ENCODE measurements around the gene INSYN1.
"Not testable (repeated sequence)": the region's sequence is repeated elsewhere in the genome, so short reads cannot be mapped to it uniquely, and the experiment has no call there.

Gene INSYN1

DNA sequence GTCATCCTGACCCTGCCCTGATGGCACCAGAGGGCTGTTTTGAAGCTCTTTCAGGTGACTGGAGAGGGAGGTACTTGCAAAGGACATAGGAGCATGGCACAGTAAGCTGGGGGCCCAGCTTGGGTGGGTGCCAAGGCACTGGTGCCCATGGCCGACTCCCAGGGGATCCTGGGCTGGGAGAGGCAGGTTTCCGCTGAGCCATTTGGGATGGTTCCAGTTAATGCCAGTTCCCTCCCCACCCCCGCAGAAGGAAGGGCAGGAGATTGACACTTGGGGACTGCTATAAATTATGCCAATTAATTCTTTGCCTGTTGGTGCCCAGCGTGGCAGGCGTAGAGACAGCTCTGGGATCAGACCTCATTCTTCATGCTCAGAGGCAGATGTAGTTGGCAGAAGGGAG, 42.8 kb downstream of the INSYN1 start:
- FAIRE-seq, result no peak

DNA sequence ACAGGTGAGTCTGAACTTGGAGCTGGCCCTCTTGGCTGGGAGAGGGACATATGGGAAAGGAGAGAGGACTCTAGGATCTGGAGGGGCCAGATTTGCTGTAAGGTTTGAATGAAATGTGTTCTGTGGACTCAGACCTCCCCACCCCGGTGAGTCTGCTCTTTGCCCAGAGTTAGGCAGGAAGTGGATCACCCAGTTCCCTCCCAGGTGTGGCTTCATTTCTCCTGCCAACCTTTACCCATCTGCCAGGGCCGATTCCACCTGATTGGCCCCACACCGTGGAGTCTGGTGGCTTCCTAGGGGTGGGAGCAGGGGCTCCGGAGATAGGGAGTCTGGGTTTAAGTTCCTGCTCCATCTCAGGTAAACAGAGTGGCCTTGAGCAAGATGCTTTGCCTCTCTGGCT, 43.5 kb downstream of the INSYN1 start:
- FAIRE-seq, result no peak

DNA sequence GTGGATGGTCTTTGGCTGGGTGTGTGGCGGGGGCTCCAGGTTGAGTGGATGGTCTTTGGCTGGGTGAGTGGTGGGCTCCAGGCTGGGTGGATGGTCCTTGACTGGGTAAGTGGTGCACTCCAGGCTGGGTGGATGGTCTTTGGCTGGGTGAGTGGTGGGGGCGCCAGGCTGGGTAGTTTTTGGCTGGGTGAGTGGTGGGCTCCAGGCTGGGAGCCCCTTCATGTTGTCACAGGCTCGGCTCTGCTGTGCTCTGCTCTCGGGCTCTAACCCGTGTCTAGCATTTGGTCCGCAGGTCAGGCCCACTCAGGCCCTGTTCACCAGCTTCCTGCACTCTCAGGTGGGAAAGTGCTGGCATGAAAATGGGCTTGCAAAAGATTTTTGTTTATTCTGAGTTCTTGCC, 43.9 kb downstream of the INSYN1 start:
- no peak for FAIRE-seq

DNA sequence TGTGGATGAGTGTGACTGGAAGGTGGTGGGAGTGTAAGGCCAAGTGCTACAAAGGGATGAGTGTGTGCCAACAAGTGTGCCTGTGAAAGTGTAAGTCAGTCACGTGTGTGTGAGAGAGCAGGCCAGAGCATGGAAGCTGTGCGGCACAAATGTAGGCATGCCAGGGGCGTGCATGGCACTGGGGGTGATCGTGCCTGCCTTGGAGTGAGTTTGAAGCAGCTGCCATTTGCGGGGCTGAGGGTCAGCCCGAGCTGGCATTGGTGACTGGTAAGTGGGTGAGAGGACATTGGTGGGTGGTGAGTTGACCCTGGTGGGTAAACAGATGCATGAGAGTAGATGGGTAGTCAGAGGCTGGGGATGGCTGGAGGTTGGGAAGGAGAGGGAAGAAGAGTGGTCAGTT, 44.5 kb downstream of the INSYN1 start:
- FAIRE-seq, result no peak

DNA sequence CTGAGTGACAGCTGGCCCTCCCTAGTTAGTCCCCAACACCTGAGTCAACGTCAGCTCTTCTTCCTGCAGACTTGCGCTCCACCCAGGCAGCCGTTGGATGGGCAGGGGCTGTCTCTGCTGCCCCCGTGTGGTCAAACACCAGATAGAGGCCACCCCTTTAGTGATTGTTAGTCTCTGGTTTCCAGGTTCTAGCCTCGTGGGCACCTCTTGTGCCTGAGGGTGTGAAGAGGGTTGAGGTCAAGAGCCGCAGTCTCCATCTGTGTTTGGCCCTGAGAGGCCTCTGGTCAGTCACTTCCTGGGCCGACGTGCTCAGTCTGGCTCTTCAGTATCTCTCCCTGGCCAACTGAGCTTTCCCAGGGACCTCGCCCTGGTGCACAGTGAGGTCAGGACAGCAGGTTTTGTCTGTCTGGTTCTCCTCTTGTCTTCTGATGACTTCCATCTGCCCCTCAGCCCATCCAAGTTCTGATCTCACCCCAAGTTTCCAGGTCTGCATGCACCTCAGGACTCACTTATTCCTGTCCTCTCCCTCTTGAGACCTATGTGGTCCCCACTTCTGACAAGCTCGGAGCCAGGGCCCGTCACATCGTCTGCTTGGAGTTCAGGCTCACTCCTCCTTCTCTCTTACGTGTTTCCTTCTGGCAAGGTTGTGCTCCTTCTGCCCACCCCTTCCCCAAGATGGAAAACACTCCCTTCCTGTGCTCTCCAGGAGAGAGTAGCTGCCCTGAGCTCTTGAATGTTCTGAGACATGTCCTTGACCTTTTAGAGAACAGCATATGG, 48.1 kb downstream of the INSYN1 start:
- no peak for FAIRE-seq

DNA sequence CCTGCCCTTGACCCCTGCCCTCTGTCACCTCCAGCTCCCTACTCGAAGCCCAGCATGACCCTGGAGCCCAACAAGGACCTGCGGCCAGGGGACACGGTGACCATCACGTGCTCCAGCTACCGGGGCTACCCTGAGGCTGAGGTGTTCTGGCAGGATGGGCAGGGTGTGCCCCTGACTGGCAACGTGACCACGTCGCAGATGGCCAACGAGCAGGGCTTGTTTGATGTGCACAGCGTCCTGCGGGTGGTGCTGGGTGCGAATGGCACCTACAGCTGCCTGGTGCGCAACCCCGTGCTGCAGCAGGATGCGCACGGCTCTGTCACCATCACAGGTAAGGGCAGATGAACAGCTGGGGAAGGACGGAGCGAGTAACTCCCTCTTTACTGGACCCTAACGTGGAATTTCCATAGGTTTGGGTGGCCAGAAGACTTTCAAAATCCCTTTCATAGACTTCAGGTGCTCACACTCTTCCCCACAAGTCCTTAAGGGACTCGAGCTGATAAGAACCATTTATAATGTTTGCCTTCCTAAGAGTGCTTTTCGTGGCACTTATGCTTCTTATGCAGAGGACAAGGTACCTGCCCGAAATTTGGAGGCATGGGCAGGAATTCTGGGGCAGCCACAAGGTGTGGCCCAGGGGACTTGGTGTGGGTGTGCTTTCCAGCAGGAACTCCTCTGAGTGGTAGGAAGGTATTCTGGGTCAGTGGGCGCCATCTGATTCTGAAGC, 48.8 kb downstream of the INSYN1 start:
- FAIRE-seq, result not testable (repeated sequence)

DNA sequence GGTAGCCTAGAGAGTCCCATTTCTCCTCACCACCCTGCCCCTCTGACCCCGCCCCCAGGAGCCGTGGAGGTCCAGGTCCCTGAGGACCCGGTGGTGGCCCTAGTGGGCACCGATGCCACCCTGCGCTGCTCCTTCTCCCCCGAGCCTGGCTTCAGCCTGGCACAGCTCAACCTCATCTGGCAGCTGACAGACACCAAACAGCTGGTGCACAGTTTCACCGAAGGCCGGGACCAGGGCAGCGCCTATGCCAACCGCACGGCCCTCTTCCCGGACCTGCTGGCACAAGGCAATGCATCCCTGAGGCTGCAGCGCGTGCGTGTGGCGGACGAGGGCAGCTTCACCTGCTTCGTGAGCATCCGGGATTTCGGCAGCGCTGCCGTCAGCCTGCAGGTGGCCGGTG, 49.5 kb downstream of the INSYN1 start:
- FAIRE-seq, result not testable (repeated sequence)

DNA sequence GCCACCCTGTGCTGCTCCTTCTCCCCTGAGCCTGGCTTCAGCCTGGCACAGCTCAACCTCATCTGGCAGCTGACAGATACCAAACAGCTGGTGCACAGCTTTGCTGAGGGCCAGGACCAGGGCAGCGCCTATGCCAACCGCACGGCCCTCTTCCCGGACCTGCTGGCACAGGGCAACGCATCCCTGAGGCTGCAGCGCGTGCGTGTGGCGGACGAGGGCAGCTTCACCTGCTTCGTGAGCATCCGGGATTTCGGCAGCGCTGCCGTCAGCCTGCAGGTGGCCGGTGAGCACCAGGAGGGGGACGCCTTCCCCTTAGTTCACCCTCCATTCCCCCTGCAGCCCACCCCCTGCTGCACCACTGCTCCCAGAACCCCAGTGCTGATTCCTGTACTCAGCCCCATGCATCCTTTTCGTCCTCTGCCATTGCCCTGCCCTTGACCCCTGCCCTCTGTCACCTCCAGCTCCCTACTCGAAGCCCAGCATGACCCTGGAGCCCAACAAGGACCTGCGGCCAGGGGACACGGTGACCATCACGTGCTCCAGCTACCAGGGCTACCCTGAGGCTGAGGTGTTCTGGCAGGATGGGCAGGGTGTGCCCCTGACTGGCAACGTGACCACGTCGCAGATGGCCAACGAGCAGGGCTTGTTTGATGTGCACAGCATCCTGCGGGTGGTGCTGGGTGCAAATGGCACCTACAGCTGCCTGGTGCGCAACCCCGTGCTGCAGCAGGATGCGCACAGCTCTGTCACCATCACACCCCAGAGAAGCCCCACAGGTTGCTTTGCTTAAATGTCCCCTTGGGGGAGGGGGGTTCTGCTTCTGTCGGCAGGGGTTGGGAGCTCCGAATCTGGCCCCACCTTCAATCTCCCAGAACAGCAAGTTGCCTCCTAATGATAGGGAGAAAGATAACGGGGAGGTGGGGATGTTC, 50.6 kb downstream of the INSYN1 start:
- FAIRE-seq, result not testable (repeated sequence)

DNA sequence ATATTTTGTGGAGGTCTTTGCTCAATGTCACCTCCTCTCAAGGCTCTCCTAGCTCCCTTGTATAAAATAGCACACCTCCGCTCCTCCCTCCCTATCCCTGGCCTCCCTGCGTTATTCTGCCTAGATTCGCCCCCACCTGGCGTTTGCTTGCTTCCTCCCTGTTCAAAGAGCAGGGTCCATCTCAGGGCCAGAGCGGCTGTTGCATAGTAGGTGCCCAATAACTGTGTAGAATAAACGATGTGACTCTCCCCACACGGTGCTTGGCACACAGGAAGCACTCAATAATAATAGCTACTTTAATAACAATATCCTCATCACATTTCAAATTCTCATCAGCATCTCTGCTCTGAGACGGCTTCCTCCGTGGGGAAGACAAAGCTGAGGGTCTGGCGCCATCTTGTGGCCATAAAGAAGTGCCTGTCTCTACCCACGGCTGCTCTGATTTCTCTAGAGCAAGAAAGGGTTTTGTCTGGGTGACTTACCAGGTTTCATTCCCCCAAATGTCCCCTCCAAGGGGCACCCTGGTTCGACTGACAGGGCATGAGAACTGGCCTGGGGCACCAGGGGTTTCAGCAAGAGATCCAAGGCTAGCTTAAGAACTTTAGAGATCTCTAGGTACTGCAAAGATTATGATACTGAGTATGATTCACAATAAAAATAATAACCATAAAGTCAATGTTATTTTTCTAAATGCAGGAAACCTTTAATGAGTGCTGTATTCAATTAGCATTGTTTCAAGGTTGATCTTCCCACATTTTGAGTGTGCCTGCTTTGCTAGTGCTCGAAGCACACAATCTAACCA, 52.9 kb downstream of the INSYN1 start:
- peak; percentile 93 for FAIRE-seq

DNA sequence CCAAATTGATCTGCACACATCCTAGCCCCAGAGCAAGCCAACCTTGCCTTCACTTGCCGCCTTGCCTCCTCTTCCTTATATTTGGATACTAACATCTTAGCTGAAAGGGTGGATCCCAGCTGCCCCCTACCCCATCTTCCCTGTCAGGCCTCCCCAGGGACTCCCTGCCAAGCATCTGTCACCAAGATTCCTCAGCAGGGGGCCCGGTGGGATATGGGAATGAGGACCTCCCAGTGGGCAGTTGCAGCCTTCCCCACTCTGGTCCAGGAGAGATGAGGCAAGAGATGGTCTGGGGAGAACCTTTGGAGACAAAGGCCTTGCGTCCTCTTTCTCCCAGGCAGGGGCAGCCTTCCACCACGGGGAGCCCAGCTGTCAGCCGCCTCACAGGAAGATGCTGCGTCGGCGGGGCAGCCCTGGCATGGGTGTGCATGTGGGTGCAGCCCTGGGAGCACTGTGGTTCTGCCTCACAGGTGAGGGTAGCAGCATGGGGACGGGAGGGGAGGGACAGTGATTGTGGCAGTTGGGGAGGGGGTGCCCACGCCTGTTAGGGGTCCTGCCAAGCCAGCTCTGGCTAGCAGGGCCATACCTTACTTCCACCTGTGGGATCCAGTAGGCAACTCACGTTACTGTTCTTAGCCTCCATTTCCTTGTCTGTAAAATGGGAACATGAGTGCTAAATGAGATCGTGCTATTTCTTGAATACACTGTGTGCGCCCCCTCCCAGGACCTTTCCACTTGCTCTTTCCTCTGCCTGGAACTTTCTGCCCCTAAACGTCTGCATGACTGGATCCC, 53.7 kb downstream of the INSYN1 start:
- FAIRE-seq, result no peak

DNA sequence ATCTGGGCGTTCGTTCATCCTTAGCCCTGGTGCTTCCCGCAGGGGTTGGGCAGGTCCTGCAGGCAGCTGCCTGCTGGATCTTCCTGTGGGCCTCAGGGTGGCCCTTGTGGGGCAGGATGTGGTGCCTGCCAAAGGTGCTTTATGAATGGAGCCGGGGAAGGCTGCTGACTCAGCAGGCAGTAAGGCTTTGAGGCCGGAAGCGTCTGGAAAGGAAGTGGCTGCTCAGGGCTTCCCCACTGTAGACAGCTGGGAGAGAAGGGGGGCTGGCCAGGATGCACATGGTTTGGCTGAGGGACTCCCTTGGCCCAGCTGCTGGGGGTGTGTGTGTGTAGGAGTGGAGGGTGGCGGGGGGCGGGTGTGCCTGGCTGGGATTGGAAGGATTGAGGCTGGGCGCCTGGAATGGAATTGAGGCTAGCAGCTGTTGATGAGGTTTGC, 56.1 kb downstream of the INSYN1 start:
- no peak for FAIRE-seq

DNA sequence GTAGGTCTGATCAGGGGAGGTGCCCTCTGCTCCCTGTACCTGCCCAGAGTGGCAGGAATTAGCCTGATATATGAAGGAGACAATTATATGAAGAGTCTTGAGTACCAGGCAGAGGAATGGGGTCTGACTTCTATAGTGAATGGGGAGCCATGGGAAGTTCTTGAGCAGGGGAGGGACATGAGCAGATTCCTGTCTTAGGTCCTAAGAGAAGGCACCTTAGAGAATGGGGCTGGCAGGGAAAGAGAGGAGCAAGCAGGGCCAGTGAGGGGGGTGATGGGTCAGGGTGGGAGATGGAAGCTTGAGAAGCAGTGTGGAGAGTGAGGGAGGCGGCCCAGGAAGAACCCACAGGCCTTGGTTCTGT, 56.5 kb downstream of the INSYN1 start:
- no peak for FAIRE-seq

DNA sequence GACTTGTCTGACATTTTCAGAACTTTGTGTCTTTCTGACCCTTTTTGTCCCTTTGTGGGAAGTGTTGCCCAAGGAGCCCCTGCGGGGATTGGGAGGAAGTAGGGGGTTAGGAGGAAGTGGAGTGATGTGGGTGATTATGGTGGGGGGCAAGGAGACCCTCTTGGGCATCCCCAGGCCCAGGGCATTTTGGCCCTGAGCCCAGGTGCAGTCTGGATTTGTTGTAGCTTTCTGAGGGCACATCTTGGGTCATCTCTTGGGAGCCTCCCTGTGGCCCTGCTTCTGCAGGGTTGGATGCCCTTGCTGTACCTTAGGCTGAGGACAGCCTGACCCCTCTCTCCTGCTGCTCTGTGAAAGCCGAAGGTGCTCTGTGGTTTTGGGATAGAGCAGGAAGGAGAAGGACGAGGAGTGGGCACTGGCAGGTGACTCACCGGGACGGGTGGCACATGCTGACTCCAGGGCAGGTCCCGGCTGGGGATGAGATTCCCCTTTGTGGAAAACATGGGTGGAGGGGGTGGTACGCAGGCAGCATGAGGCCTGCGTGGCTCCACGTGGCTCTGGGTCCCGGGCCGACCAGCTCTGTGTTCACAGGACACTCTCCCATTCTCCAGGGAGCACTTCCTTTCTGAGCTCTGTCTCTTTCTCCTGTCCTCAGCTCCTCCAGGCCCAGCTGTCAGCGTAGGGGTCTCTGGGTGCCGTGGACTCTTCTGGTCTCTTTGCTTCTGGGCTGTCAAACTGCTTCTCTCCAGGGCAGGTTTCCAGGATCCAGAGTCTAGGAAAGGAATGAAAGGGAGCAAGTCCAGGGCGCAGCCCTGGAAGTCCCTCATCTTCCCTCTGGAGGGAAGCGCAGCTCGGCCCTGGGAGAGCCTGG, 57.1 kb downstream of the INSYN1 start:
- FAIRE-seq, result no peak

DNA sequence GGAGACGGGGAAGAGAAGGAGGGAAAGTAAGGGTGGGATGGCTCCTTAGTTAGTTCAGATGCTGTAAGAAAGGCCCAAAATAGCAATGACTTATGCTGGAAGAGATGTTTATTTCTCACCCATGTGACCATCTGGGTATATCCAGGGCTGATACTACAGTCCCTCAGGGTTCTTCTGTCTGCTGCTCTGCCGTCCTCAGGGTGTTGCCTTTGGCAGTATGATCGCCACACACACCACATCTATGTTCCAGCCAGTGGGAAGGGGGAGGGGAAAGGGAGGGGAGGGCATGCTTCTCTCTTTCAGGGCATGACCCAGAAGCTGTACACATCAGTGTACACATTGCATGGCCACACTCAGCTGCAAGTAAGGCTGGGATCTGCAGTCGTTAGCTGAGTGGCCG, 58.7 kb downstream of the INSYN1 start:
- no peak for FAIRE-seq

DNA sequence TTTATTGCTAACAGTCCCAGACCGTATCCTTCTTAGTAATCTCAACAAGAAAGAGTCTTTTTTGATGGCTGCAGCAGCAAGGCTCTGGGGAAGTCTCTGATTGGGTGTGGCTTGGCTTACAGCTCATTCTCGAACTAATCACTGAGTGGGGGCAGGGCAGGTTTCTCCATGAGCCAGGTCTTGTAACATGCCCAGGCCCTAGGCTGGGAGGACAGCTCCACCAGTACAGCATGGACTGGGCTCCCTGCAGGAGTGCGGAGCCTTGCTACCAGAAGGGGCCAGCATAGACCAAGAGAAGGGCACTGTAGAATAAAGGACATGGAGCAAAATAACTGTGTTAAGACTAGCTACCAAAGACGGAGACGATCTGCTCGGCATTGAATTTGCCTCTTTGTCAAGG, 61.8 kb downstream of the INSYN1 start:
- no peak for FAIRE-seq

DNA sequence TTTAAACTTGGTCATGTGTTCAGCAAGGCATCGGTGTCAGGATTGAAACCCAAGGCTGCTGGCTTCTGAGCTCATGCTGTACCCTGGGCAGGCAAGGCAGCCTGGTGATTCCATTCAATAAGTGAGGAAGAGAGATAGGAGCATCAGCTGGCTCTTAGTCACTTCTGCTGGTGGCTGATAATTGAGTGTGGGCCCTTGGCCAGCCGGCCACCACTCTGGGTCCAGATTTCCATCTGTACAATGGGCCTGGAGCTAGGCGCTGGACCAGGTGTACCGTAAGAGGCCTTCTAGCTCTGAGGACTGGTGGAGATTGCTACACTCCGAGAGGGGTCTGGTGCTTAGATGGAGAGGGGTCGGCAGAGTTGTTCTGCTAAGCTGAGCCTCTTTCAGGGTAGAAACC, 64.7 kb downstream of the INSYN1 start:
- FAIRE-seq, result no peak

DNA sequence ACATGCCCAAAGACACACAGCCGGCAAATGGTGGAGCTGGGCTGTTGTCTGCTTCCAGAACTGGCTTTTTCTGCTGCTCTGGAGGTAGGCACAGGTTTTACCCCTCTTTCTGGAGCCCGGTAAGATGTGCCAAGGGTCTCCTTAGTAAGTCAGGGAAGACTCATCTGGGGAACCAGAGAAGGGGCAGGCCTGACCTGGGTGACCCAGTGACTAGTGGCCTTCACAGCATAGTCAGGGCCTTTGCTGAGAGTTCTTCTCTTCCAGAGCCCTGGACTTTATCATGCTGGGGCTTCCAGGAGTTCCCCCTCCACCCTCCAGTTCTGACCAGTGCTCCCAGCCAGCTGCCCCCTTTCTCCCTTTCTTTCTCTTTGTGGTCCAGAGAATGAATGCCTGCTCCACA, 65.8 kb downstream of the INSYN1 start:
- FAIRE-seq, result no peak

DNA sequence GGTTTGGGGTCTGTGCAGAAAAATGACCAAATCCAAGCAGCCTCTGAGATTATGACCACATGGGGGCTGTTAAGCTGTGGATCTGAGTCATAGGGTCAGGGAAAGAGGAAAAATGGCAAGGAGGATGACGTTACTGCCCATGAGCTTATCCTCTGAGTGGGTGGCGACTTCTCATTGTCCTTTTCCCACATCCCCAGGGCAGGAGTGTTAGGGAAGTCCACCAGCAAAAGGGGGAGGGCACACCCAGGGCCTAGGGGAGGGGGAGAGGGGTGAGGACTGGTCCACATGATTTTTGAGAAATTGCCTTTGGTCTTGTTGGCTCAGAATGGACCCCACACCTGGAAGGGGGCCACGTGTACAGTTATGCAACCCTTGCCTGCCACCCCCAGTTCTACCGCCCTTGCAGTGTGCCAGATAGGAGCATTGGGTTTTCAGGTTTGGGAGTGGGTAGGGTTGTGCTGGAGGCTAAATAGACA, 66.3 kb downstream of the INSYN1 start:
- FAIRE-seq, result no peak

DNA sequence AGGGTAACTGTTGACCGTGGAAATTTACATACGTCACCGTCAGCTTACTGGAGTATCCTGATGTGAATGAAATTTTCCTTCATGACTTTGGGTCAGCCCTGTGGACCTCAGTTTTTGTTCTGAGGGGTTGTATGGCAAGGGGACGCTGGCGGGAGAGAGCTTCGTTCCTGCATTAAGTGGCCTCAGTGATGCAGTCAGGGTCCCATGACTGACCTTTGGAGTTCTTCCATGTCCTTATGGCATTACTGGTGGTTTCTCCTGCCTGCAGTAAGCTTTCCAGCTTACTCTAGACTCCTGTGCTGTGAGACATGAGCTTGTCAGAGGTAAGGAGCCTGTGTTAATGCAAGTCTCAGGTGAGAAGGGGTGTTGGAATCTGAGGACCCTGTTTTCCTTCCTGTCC, 67.2 kb downstream of the INSYN1 start:
- no peak for FAIRE-seq

All from G401.6 (cell line).